ENCODE measurements around the gene DYNLT1. TPM values are rescaled to one million over a fixed set of nuclear protein-coding genes. Genes with fewer than 3 reads are reported as not detected.
A peak's percentile ranks its signal among the peaks of the same experiment; 100 is the strongest.
"Not testable (repeated sequence)": the region's sequence is repeated elsewhere in the genome, so short reads cannot be mapped to it uniquely, and the experiment has no call there.

The DYNLT1 gene
- total RNA-seq, 1 experiment from 2014 or later, result 67.6 TPM

GRCh38 chr6:158610319-158610968 is 34.1 kb downstream of the DYNLT1 start:
- H3K36me3 ChIP-seq (replicated peaks; ENCODE audit: control insufficient read depth, insufficient read depth, low read length), result peaks cover 30% of the 10 kb centered on the region
- H3K4me3 ChIP-seq (ENCODE audit: insufficient read depth, low read depth, low read length), result no peak overlapping the region
- no peaks in the 10 kb centered on the region for H3K27me3 ChIP-seq (ENCODE audit: control insufficient read depth, insufficient read depth, low read length)
- DNase-seq, result no peak

DNA sequence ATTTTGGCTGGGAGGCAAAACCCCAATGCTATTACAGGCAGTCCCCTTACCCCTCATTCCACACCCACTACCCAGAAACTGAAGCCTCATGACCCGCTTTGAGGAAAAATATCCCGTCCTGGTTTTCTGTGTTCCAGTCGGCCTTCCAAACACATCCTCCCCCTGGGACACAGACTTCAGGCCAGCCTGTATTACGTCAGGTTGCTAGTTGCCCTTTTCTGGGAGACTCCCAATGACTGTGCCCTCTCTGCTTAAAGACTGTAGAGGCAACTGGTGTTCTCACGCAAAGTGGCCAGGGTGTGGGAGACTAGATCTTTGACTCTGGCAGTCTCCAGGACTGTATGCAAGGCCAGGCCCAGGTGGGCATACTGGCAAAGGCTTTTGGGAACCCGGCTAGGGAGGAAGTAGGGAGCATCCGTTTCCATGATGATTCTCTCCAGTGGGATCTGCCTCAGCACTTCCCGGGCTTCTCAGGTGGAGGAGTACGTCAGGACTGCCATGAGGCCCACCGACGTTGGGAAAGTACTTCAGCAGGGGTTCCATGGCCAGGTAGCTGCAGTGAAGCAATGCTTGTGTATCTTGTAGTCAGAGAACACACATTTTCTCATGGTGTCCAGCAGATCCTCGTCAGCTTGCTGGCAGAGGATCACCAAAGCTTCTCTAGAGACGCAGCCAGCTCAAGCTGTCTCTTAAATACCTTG is 34.9 kb downstream of the DYNLT1 start:
- Histone ChIP-seq H3K27me3 (ENCODE audit: control insufficient read depth, insufficient read depth, low read length) (no peaks in the 10 kb centered on the region), H3K4me3 (ENCODE audit: insufficient read depth, low read depth, low read length) (no peak overlapping the region), H3K36me3 (replicated peaks; ENCODE audit: control insufficient read depth, insufficient read depth, low read length) (peaks cover 30% of the 10 kb centered on the region)
- no peak for DNase-seq

DNA sequence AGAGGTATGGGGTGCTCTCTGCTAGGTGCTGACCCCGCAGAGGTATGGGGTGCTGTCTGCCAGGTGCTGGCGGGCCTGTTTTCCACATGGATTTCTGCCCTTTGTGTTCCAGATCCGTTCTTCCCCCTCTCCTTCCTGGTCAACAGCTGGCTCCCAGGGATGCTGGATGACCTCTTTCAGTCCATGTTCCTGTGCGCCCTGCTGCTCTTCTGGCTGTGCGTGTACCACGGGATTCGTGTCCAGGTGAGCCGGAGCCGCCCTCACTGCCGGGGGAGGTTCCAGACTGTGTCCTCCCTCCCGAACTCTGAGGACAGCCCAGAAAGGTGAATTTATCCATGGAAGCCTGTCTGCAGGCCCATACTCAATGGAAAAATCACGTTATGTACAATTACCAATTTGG is 36.3 kb downstream of the DYNLT1 start:
- no peak for DNase-seq
- Histone ChIP-seq H3K36me3 (replicated peaks; ENCODE audit: control insufficient read depth, insufficient read depth, low read length) (peaks cover 31% of the 10 kb centered on the region), H3K27me3 (ENCODE audit: control insufficient read depth, insufficient read depth, low read length) (no peaks in the 10 kb centered on the region), H3K4me3 (ENCODE audit: insufficient read depth, low read depth, low read length) (no peak overlapping the region)

- Histone ChIP-seq H3K4me3 (ENCODE audit: insufficient read depth, low read depth, low read length) (no peak overlapping the region), H3K27me3 (ENCODE audit: control insufficient read depth, insufficient read depth, low read length) (no peaks in the 10 kb centered on the region), H3K36me3 (replicated peaks; ENCODE audit: control insufficient read depth, insufficient read depth, low read length) (peaks cover 31% of the 10 kb centered on the region)
- DNase-seq, result no peak
Measured at GRCh38 chr6:158607411-158608170, 37.0 kb downstream of the DYNLT1 start.

DNA sequence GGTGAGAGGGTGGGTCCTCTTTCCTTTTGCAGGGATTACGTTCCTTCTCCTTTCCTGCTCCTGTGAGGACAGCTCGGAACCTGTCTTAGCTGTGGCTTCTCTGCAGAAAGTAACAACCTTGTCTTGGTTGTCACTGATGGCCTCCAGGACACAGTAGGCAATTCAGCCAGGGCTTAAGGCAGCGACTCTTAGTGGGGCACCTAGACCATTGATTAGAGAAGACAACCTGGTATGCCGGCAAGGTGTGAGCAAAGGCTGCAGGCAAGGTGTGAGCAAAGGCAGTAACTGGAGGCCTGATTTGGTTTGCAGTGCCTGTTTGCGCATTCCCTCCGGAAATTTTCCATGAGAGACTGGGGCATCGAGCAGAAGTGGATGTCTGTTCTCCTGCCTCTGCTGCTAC is 37.6 kb downstream of the DYNLT1 start:
- H3K27me3 ChIP-seq (ENCODE audit: control insufficient read depth, insufficient read depth, low read length), result no peaks in the 10 kb centered on the region
- H3K4me3 ChIP-seq (ENCODE audit: insufficient read depth, low read depth, low read length), result no peak overlapping the region
- no peak for DNase-seq
- H3K36me3 ChIP-seq (replicated peaks; ENCODE audit: control insufficient read depth, insufficient read depth, low read length), result peaks cover 31% of the 10 kb centered on the region

GRCh38 chr6:158606011-158606410 is 38.5 kb downstream of the DYNLT1 start:
- H3K36me3 ChIP-seq (replicated peaks; ENCODE audit: control insufficient read depth, insufficient read depth, low read length), result peaks cover 30% of the 10 kb centered on the region
- not testable (repeated sequence) for H3K27me3 ChIP-seq (ENCODE audit: control insufficient read depth, insufficient read depth, low read length); DNase-seq; H3K4me3 ChIP-seq (ENCODE audit: insufficient read depth, low read depth, low read length)

DNA sequence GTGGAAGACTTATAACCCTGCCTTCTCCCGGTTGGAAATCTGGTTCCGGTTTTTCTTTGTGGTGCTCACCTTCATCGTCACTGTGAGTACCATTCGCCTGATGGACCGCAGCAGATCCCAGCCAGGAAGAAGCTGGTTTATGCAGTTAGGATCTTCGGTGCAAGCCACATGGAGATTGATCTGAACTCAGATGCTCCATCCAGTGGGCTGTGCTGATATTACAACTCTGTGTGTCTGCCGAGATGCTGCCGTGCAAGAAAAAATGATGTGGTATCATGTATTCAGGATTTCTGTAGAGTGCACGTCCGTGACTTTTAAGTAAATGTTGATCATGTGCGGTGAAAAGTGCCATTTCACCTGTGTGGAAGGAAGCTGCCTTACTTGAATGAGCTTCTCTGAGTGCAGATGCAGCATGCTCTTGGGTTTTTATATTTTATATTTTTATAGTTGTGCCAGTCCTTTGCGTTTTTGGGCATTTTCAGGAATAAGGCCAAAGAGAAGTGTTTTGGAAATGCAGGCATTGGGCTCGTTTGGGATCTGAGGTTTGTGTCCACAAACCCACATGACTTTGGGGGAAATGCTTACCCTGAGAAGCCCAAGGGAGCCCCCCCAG is 39.2 kb downstream of the DYNLT1 start:
- Histone ChIP-seq H3K4me3 (ENCODE audit: insufficient read depth, low read depth, low read length) (no peak overlapping the region), H3K36me3 (replicated peaks; ENCODE audit: control insufficient read depth, insufficient read depth, low read length) (peaks cover 24% of the 10 kb centered on the region), H3K27me3 (ENCODE audit: control insufficient read depth, insufficient read depth, low read length) (no peaks in the 10 kb centered on the region)
- peak; percentile 87 for DNase-seq

DNA sequence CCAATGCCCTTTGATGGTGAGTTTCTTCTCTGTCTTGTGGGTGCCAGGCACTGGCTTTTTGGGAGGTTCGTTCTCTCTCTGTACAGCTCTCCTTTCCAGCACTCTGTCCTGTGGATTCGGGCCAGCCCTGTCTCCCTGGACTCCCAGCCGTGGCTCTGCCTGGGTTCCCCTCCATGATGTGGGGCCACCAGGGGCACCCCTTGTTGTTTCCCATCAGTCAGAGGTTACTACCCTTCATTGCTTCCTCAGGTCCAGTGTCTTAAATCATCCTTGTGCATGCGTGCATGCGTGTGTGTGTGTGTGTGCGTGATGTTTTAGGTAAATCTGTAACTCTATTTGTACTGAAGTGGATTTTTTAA is 40.5 kb downstream of the DYNLT1 start:
- Histone ChIP-seq H3K4me3 (ENCODE audit: insufficient read depth, low read depth, low read length) (no peak overlapping the region), H3K27me3 (ENCODE audit: control insufficient read depth, insufficient read depth, low read length) (no peaks in the 10 kb centered on the region), H3K36me3 (replicated peaks; ENCODE audit: control insufficient read depth, insufficient read depth, low read length) (peaks cover 12% of the 10 kb centered on the region)
- DNase-seq, result no peak

GRCh38 chr6:158603261-158604047 is 41.1 kb downstream of the DYNLT1 start:
- Histone ChIP-seq H3K4me3 (ENCODE audit: insufficient read depth, low read depth, low read length) (no peak overlapping the region), H3K36me3 (replicated peaks; ENCODE audit: control insufficient read depth, insufficient read depth, low read length) (peaks cover 11% of the 10 kb centered on the region), H3K27me3 (ENCODE audit: control insufficient read depth, insufficient read depth, low read length) (no peaks in the 10 kb centered on the region)
- no peak for DNase-seq

- no peaks in the 10 kb centered on the region for H3K27me3 ChIP-seq (ENCODE audit: control insufficient read depth, insufficient read depth, low read length)
- peaks cover 8% of the 10 kb centered on the region for H3K36me3 ChIP-seq (replicated peaks; ENCODE audit: control insufficient read depth, insufficient read depth, low read length)
- no peak overlapping the region for H3K4me3 ChIP-seq (ENCODE audit: insufficient read depth, low read depth, low read length)
- DNase-seq, result no peak
Measured at GRCh38 chr6:158599635-158600034, 44.9 kb downstream of the DYNLT1 start.

DNA sequence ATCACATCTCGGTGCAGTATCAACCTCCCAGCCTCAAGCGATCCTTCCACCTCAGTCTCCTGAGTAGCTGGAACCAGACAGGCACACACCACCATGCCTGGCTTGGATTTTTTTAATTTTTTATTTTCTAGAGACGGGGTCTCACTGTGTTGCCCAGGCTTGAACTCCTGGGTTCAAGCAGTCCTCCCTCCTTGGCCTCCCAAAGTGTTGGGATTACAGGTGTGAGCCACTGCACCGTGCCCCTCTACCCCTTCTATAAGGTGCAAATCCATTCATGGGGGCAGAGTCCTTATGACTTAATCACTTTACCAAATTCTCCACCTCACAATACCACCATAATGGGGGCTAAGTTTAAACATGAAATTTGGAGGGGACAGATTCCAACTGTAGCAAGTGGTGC is 47.0 kb downstream of the DYNLT1 start:
- H3K27me3 ChIP-seq (ENCODE audit: control insufficient read depth, insufficient read depth, low read length), result no peaks in the 10 kb centered on the region
- H3K36me3 ChIP-seq (replicated peaks; ENCODE audit: control insufficient read depth, insufficient read depth, low read length), result peaks cover 6% of the 10 kb centered on the region
- H3K4me3 ChIP-seq (ENCODE audit: insufficient read depth, low read depth, low read length), result no peak overlapping the region
- no peak for DNase-seq

DNA sequence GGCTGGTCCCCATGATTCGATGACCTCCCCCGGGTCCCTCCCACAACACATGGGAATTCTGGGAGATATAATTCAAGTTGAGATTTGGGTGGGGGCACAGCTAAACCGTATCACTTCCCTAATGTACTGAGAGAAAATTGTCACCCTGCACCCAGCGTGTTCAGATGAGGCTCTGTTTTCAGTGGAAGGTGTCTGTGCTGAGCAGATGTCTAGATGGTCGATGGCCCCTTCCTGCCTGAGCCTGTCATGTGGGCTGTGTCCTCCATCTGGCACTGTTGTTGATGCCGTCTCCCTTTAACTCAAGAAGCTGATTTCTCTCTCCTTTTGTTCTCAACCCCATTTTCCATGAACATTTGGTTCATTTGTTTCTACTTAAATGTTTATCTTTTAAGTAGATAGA is 47.7 kb downstream of the DYNLT1 start:
- Histone ChIP-seq H3K4me3 (ENCODE audit: insufficient read depth, low read depth, low read length) (no peak overlapping the region), H3K36me3 (replicated peaks; ENCODE audit: control insufficient read depth, insufficient read depth, low read length) (peaks cover 10% of the 10 kb centered on the region), H3K27me3 (ENCODE audit: control insufficient read depth, insufficient read depth, low read length) (no peaks in the 10 kb centered on the region)
- no peak for DNase-seq

DNA sequence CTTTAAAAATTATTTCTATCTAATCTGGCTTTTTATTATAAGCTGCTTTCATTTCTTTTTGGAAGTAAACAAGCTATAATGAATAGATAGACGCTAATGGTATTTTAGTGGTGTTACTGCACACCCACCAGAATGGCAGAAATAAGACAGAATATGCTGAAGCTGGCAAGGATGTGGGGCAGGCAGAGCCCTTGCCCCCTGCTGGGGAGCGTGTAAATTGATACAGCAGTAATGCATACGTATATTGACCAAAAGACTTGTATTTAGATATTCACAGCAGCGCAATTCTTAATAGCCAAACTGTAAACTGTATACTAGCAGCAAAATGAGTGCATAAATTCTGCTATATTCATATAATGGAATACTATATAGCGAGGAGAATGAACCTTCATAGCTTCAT is 49.3 kb downstream of the DYNLT1 start:
- DNase-seq, result no peak
- no peak overlapping the region for H3K4me3 ChIP-seq (ENCODE audit: insufficient read depth, low read depth, low read length)
- no peaks in the 10 kb centered on the region for H3K27me3 ChIP-seq (ENCODE audit: control insufficient read depth, insufficient read depth, low read length)
- peaks cover 16% of the 10 kb centered on the region for H3K36me3 ChIP-seq (replicated peaks; ENCODE audit: control insufficient read depth, insufficient read depth, low read length)

- H3K36me3 ChIP-seq (replicated peaks; ENCODE audit: control insufficient read depth, insufficient read depth, low read length), result peaks cover 22% of the 10 kb centered on the region
- H3K4me3 ChIP-seq (ENCODE audit: insufficient read depth, low read depth, low read length), result no peak overlapping the region
- DNase-seq, result no peak
- no peaks in the 10 kb centered on the region for H3K27me3 ChIP-seq (ENCODE audit: control insufficient read depth, insufficient read depth, low read length)
Measured at GRCh38 chr6:158593670-158594069, 50.9 kb downstream of the DYNLT1 start.

Data from H7 (cell line).